GM12878 (cell line): ENCODE measurements around the gene SFT2D3. TPM values are rescaled to one million over a fixed set of nuclear protein-coding genes. Genes with fewer than 3 reads are reported as not detected.

Experiments used
- ATAC-seq: fragments of 200-7000 bp; cut with Tn5 transposase; 3 replicates; pipeline ENCODE4 v1.9.1; 2020; ENCODE audit warnings: mild to moderate bottlenecking, moderate library complexity
- BruUV-seq: library from RNA; stranded (reverse); fragments of 400-500 nt; replicated peaks from 2 replicates; lab custom pipeline; 2021; lab: Mats Ljungman, UMichigan
- CTCF ChIA-PET: fragments of 300-600 bp; sonication (Branson Sonifier 250); formaldehyde crosslinking; extraction: SDS; loops from one replicate; lab custom pipeline; 2021; ENCODE audit warnings: inconsistent platforms; lab: Yijun Ruan, JAX
- POLR2A ChIA-PET: fragments of 350-600 bp; formaldehyde crosslinking; extraction: SDS; loops from one replicate; lab custom pipeline; 2021; ENCODE audit warnings: inconsistent platforms; lab: Charles Lee
- RAD21 ChIA-PET: fragments of 300-600 bp; sonication (Branson Sonifier 250); formaldehyde crosslinking; loops from one replicate; lab custom pipeline; 2023; ENCODE audit warnings: antibody characterized with exemption; ENCODE audit not compliant: unreplicated experiment; lab: Charles Lee
- SMC1A ChIA-PET: fragments of 300-600 bp; sonication (Branson Sonifier 250); formaldehyde crosslinking; loops from one replicate; lab custom pipeline; 2023; ENCODE audit not compliant: unreplicated experiment, uncharacterized antibody; lab: Charles Lee
- DNase-seq: peaks from one replicate; pipeline ENCODE4 v3.0.0-alpha.2; 2011; ENCODE audit warnings: low read depth, low spot score
- FAIRE-seq: peaks from 3 replicates; lab custom pipeline; 2011; peaks lifted over from hg19 to GRCh38; lab: Jason Lieb, UNC
- H2AFZ ChIP-seq: 2 replicates; pipeline ENCODE4 v1.6.0; 2011; ENCODE audit warnings: low read depth, low read length, control low read depth; ENCODE audit not compliant: control insufficient read depth
- H3K27ac ChIP-seq: 2 replicates; pipeline ENCODE4 v1.5.1; 2011; ENCODE audit warnings: control low read depth; ENCODE audit not compliant: control insufficient read depth, insufficient read depth
- H3K27me3 ChIP-seq, 2 experiments: replicated peaks in 1 of 2; 2 replicates each; pipeline versions ENCODE4 v1.6.0 to v1.6.1; 2011; ENCODE audit warnings: low read length in 1 of 2; ENCODE audit not compliant: control insufficient read depth in 2 of 2, insufficient read depth in 2 of 2
- H3K36me3 ChIP-seq, 2 experiments: 2 replicates each; pipeline ENCODE4 v1.5.1; 2011; ENCODE audit warnings: low read length in 1 of 2; ENCODE audit not compliant: control insufficient read depth in 2 of 2, insufficient read depth in 2 of 2
- H3K4me1 ChIP-seq: 2 replicates; pipeline ENCODE4 v1.6.1; 2011; ENCODE audit warnings: mild to moderate bottlenecking, low read length, moderate library complexity, mixed read lengths; ENCODE audit not compliant: control insufficient read depth, insufficient read depth
- H3K4me2 ChIP-seq: 2 replicates; pipeline ENCODE4 v1.6.0; 2011; ENCODE audit warnings: control low read depth; ENCODE audit not compliant: control insufficient read depth, insufficient read depth
- H3K4me3 ChIP-seq: fragments of 200-600 bp; sonication (generic); 2 replicates; pipeline ENCODE4 v1.5.1; 2016
- H3K79me2 ChIP-seq: 2 replicates; pipeline ENCODE4 v1.6.0; 2011; ENCODE audit warnings: low read length; ENCODE audit not compliant: control insufficient read depth, insufficient read depth
- H3K9ac ChIP-seq: 2 replicates; pipeline ENCODE4 v1.8.0; 2011; ENCODE audit warnings: low read length, control low read depth, mixed read lengths; ENCODE audit not compliant: control insufficient read depth, insufficient read depth
- H3K9me3 ChIP-seq: replicated peaks from 3 replicates; pipeline ENCODE4 v1.5.1; 2011; ENCODE audit warnings: mild to moderate bottlenecking, low read length; ENCODE audit not compliant: control insufficient read depth, insufficient read depth
- H4K20me1 ChIP-seq: 2 replicates; pipeline ENCODE4 v1.6.0; 2011; ENCODE audit not compliant: control insufficient read depth, insufficient read depth
- CBFB ChIP-seq: IDR thresholded peaks from 2 replicates; pipeline ENCODE4 v1.6.1; 2016; ENCODE audit warnings: antibody characterized with exemption, low read depth
- IKZF1 ChIP-seq: fragments of 450-650 bp; conservative IDR thresholded peaks from 2 replicates; pipeline ENCODE4 v1.6.1; 2017; ENCODE audit warnings: antibody characterized with exemption, mild to moderate bottlenecking
- KDM1A ChIP-seq: fragments of 200-600 bp; sonication (generic); IDR thresholded peaks from 2 replicates; pipeline ENCODE4 v1.6.1; 2016; ENCODE audit warnings: borderline replicate concordance
- NFYA ChIP-seq: IDR thresholded peaks from 2 replicates; pipeline ENCODE4 v1.6.1; 2011; ENCODE audit warnings: low read depth, mild to moderate bottlenecking, low read length, improper control_type of control experiment, borderline replicate concordance
- PRDM15 ChIP-seq: fragments of 450-650 bp; formaldehyde crosslinking; IDR thresholded peaks from 2 replicates; pipeline ENCODE4 v1.4.0; 2020; ENCODE audit warnings: mild to moderate bottlenecking, moderate library complexity
- SP1 ChIP-seq: IDR thresholded peaks from one replicate; pipeline ENCODE4 v1.6.1; 2011; ENCODE audit warnings: low read depth, low read length
- WGBS: methylation state at CpG from one replicate; pipeline ENCODE4 v1.1.6; 2016; ENCODE audit warnings: low lambda C conversion rate; ENCODE audit not compliant: insufficient replicate concordance, insufficient coverage; ENCODE audit errors: missing lambda C conversion rate; 5-methylcytosine and 5-hydroxymethylcytosine counted together
- in situ Hi-C: fragments of 300-500 bp; cut with MboI; formaldehyde crosslinking; loops from 9 replicates; pipeline ENCODE4 v1.14.3; 2018; ENCODE audit warnings: mixed read lengths
- intact Hi-C: fragments of 100-400 bp; cut with micrococcal nuclease; formaldehyde crosslinking; loops from one replicate; pipeline ENCODE4 v1.14.2; 2022; ENCODE audit not compliant: unreplicated experiment
- polyA plus RNA-seq, 11 experiments: library from polyadenylated mRNA; depleted of rRNA in 4 of 11; unstranded in 6 of 11; stranded (reverse) in 5 of 11; fragments of >200 nt; fragmentation: Nextera tagmentation in 4 of 11; fragmentation: Illumina TruSeq in 1 of 11; extraction: Ambion mirVana in 4 of 11; extraction: Trizol in 1 of 11; gene quantifications; 1 replicate in 1 of 11; 2 replicates in 10 of 11; pipeline versions ENCODE4 v1.2.1 to v1.2.3, GENCODE V29; 2011 to 2016; ENCODE audit warnings: inconsistent platforms in 2 of 11, missing spikeins in 2 of 11, low read depth in 1 of 11
- total RNA-seq, 4 experiments: library from RNA; depleted of rRNA in 3 of 4; stranded (reverse); fragments of >200 nt in 3 of 4; fragmentation: Illumina TruSeq in 1 of 4; extraction: Trizol in 1 of 4; gene quantifications; 2 replicates each; pipeline versions ENCODE4 v1.2.1 to v1.2.3, GENCODE V29; 2013 to 2021
- TF ChIP-seq, protein P1 (sequence below): fragments of 450-650 bp; IDR thresholded peaks from 2 replicates; pipeline ENCODE4 v1.6.1; 2017; ENCODE audit warnings: borderline replicate concordance

Gene SFT2D3
- total and polyA plus RNA-seq, 10 of the 15 experiments (the other 5 are each of a cell fraction or from before 2014, with no cell fraction given): 4.2 to 8.4 (median 6.6) TPM; not detected in 4

- SMC1A ChIA-PET: interaction anchor here (1.3 kb wide), 1 partner anchor 11 kb away, joined by 4 read pairs; no protein-coding TSS in a partner anchor
- 96% methylated on average over 13 of the region's 14 CpGs for WGBS
- in situ Hi-C loops: no loop called here
Measured at GRCh38 chr2:127715778-127716449, 14.6 kb downstream of the SFT2D3 start.

More at GRCh38 chr2:127715778-127716449, 14.6 kb downstream of the SFT2D3 start:
- TF ChIP-seq IKZF1: no peak
- no peak for TF ChIP-seq CBFB
- TF ChIP-seq NFYA: no peak
- TF ChIP-seq SP1: no peak
- no peak for TF ChIP-seq KDM1A
- no peak for TF ChIP-seq PRDM15 (CRISPR knock-in tag)
- TF ChIP-seq, protein P1, sequence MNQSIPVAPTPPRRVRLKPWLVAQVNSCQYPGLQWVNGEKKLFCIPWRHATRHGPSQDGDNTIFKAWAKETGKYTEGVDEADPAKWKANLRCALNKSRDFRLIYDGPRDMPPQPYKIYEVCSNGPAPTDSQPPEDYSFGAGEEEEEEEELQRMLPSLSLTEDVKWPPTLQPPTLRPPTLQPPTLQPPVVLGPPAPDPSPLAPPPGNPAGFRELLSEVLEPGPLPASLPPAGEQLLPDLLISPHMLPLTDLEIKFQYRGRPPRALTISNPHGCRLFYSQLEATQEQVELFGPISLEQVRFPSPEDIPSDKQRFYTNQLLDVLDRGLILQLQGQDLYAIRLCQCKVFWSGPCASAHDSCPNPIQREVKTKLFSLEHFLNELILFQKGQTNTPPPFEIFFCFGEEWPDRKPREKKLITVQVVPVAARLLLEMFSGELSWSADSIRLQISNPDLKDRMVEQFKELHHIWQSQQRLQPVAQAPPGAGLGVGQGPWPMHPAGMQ: no peak
- ATAC-seq (no peak), FAIRE-seq (no peak), DNase-seq (no peak)
- no peak overlapping the region for H3K9ac ChIP-seq
- H3K4me2 ChIP-seq: no peak overlapping the region
- no peaks in the 10 kb centered on the region for H3K9me3 ChIP-seq
- peaks cover 11 to 15% of the 10 kb centered on the region in 2 experiments for H3K36me3 ChIP-seq
- BruUV-seq: TSS peak; percentile 32
- no peaks in the 10 kb centered on the region for H3K4me1 ChIP-seq
- H3K79me2 ChIP-seq: no peaks in the 10 kb centered on the region
- ChIA-PET CTCF (interaction anchor here (2.9 kb wide), 1 partner anchor 11 kb away, joined by 9 read pairs; no protein-coding TSS in a partner anchor), RAD21 (no interaction called here), POLR2A (no interaction called here)
- H4K20me1 ChIP-seq: no peaks in the 10 kb centered on the region
- H3K27ac ChIP-seq: no peak overlapping the region
- intact Hi-C loops: no loop called here
- no peak overlapping the region for H3K4me3 ChIP-seq
- no peaks in the 10 kb centered on the region for H3K27me3 ChIP-seq
- H2AFZ ChIP-seq: no peak overlapping the region
